ENCODE results near the gene CD9. TPM values are rescaled to one million over a fixed set of nuclear protein-coding genes. Genes with fewer than 3 reads are reported as not detected.

Gene CD9
- total RNA-seq = 10 to 100 TPM in 1 of 3 donors, 1 to 10 TPM in 2; 2.1 to 55.9 (median 8.0) TPM
- total RNA-seq (2013) = 12.8 TPM

GRCh38 chr12:6200256-6201212, at the start of gene CD9:
Gene CD9 (plus strand): TSS chr12:6200400. CDS start chr12:6200500, 100 bp downstream.
- Histone ChIP-seq H3K4me3 (ENCODE audit: low read length) (peak within 1 kb of the TSS; percentile 23), H3K27ac (ENCODE audit: low read length) (no peak within 1 kb of the TSS), H3K4me1 (ENCODE audit: control insufficient read depth, insufficient read depth, low read length) (peaks cover 28% of the 10 kb centered on the region), H3K36me3 (ENCODE audit: control insufficient read depth, insufficient read depth, low read length) (no peaks in the 10 kb centered on the region), H3K27me3 (ENCODE audit: control insufficient read depth, insufficient read depth, low read length) (peaks cover 14% of the 10 kb centered on the region), H3K9me3 (ENCODE audit: control insufficient read depth, insufficient read depth, low read length) (no peaks in the 10 kb centered on the region)
- peak in 1 of 2 donors; percentile 53 for DNase-seq
- H3K4me3 Mint-ChIP-seq = peak within 1 kb of the TSS; percentile 60
- peaks cover 5 to 31% of the 10 kb centered on the region in 2 donors for H3K4me1 Mint-ChIP-seq
- H3K9me3 Mint-ChIP-seq = no peaks in the 10 kb centered on the region
- intact Hi-C loops (cut with micrococcal nuclease) = no loop called here
- ATAC-seq = peak; percentile 42 to 54 (median 53)
- no peak for TF ChIP-seq CTCF (IDR thresholded peaks at IDR 0.05)
- H3K27ac Mint-ChIP-seq = peak within 1 kb of the TSS in 1 of 2 donors; percentile 44
- peaks cover 27 to 32% of the 10 kb centered on the region in 2 donors for H3K27me3 Mint-ChIP-seq (ENCODE audit: low read depth in 2 of 2)
- 2% methylated on average over 80 of the region's 81 CpGs for WGBS (ENCODE audit: insufficient coverage)
- H3K36me3 Mint-ChIP-seq = no peaks in the 10 kb centered on the region

GRCh38 chr12:6154730-6155459, 45.3 kb upstream of the CD9 start:
- no peaks in the 10 kb centered on the region for H3K36me3 ChIP-seq (ENCODE audit: control insufficient read depth, insufficient read depth, low read length)
- H3K9me3 ChIP-seq (ENCODE audit: control insufficient read depth, insufficient read depth, low read length) = no peaks in the 10 kb centered on the region
- H3K9me3 Mint-ChIP-seq = no peaks in the 10 kb centered on the region
- H3K27me3 ChIP-seq (ENCODE audit: control insufficient read depth, insufficient read depth, low read length) = no peaks in the 10 kb centered on the region
- H3K4me1 ChIP-seq (ENCODE audit: control insufficient read depth, insufficient read depth, low read length) = no peaks in the 10 kb centered on the region
- peaks cover 7 to 19% of the 10 kb centered on the region in 2 donors for H3K27me3 Mint-ChIP-seq (ENCODE audit: low read depth in 2 of 2)
- TF ChIP-seq CTCF (IDR thresholded peaks at IDR 0.05) = no peak
- H3K4me1 Mint-ChIP-seq = peaks cover 0 to 2% of the 10 kb centered on the region in 2 donors
- DNase-seq = no peak
- no peak overlapping the region for H3K4me3 ChIP-seq (ENCODE audit: low read length)
- WGBS (ENCODE audit: insufficient coverage) = 76% methylated on average over 15 of the region's 15 CpGs
- no peak overlapping the region for H3K27ac Mint-ChIP-seq
- no peak overlapping the region for H3K27ac ChIP-seq (ENCODE audit: low read length)
- H3K36me3 Mint-ChIP-seq = no peaks in the 10 kb centered on the region
- ATAC-seq = peak in 1 of 3 donors; percentile 44
- no peak overlapping the region for H3K4me3 Mint-ChIP-seq
- intact Hi-C loops (cut with micrococcal nuclease) = no loop called here

GRCh38 chr12:6157482-6157881, 42.7 kb upstream of the CD9 start:
- Mint-ChIP-seq H3K9me3 (no peaks in the 10 kb centered on the region), H3K27ac (no peak overlapping the region), H3K36me3 (no peaks in the 10 kb centered on the region), H3K4me3 (no peak overlapping the region), H3K27me3 (ENCODE audit: low read depth in 2 of 2) (peaks cover 18 to 25% of the 10 kb centered on the region in 2 donors), H3K4me1 (peaks cover 0 to 6% of the 10 kb centered on the region in 2 donors)
- H3K36me3 ChIP-seq (ENCODE audit: control insufficient read depth, insufficient read depth, low read length) = no peaks in the 10 kb centered on the region
- no peak for DNase-seq
- ATAC-seq = no peak
- H3K27ac ChIP-seq (ENCODE audit: low read length) = no peak overlapping the region
- intact Hi-C loops (cut with micrococcal nuclease) = no loop called here
- no peak for TF ChIP-seq CTCF (IDR thresholded peaks at IDR 0.05)
- no peaks in the 10 kb centered on the region for H3K4me1 ChIP-seq (ENCODE audit: control insufficient read depth, insufficient read depth, low read length)
- no peaks in the 10 kb centered on the region for H3K9me3 ChIP-seq (ENCODE audit: control insufficient read depth, insufficient read depth, low read length)
- H3K4me3 ChIP-seq (ENCODE audit: low read length) = no peak overlapping the region
- H3K27me3 ChIP-seq (ENCODE audit: control insufficient read depth, insufficient read depth, low read length) = no peaks in the 10 kb centered on the region
- 71% methylated on average over 3 of the region's 4 CpGs for WGBS (ENCODE audit: insufficient coverage)
